ENCODE measurements around the gene ECE1.

GRCh38 chr1:21291184-21291583 is 921 bp upstream of the ECE1 start:
- TF ChIP-seq, protein P1, sequence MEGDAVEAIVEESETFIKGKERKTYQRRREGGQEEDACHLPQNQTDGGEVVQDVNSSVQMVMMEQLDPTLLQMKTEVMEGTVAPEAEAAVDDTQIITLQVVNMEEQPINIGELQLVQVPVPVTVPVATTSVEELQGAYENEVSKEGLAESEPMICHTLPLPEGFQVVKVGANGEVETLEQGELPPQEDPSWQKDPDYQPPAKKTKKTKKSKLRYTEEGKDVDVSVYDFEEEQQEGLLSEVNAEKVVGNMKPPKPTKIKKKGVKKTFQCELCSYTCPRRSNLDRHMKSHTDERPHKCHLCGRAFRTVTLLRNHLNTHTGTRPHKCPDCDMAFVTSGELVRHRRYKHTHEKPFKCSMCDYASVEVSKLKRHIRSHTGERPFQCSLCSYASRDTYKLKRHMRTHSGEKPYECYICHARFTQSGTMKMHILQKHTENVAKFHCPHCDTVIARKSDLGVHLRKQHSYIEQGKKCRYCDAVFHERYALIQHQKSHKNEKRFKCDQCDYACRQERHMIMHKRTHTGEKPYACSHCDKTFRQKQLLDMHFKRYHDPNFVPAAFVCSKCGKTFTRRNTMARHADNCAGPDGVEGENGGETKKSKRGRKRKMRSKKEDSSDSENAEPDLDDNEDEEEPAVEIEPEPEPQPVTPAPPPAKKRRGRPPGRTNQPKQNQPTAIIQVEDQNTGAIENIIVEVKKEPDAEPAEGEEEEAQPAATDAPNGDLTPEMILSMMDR (IDR thresholded peaks at IDR 0.05) = no peak
- TF ChIP-seq POLR2A (IDR thresholded peaks at IDR 0.05) = no peak

All from heart left ventricle (tissue), 13 donors.